GM23248 (cell line): ENCODE measurements around the gene RHBDL3.
"Not testable (repeated sequence)": the region's sequence is repeated elsewhere in the genome, so short reads cannot be mapped to it uniquely, and the experiment has no call there.

Experiments
- EZH2 ChIP-seq: fragments of 200-600 bp; sonication (generic); IDR thresholded peaks from 2 replicates; pipeline ENCODE4 v1.6.1; 2018; ENCODE audit warnings: antibody characterized with exemption, mild to moderate bottlenecking; ENCODE audit not compliant: insufficient read depth, poor library complexity, severe bottlenecking
- EZH2phosphoT487 ChIP-seq: fragments of 200-600 bp; sonication (generic); IDR thresholded peaks from 2 replicates; pipeline ENCODE4 v1.6.1; 2018; ENCODE audit warnings: antibody characterized with exemption, moderate library complexity, mild to moderate bottlenecking, low read depth; ENCODE audit not compliant: insufficient read depth

DNA sequence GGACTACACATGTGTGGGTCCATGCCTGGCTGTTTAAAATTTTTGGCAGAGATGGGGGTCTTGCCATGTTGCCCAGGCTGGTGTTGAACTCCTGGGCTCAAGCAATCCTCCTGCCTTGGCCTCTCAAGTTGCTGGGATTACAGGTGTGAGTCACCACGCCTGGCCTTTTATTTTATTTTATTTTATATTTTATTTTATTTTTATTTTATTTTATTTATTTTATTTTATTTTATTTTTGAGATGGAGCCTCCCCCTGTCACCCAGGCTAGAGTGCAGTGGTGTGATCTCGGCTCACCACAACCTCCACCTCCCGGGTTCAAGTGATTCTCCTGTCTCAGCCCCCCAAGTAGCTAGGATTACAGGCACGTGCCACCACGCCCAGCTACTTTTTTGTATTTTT is 51.0 kb downstream of the RHBDL3 start:
- TF ChIP-seq EZH2phosphoT487, EZH2: not testable (repeated sequence)
